DMS53 treated with DMSO at 0.1 percent for 48 hours (cell line): ENCODE measurements around the gene BRSK2.
"Not testable (repeated sequence)": the region's sequence is repeated elsewhere in the genome, so short reads cannot be mapped to it uniquely, and the experiment has no call there.

Experiments used
- DNase-seq: peaks from one replicate; lab custom pipeline; 2025; ENCODE audit not compliant: unreplicated experiment; lab: John Stamatoyannopoulos, UW

The BRSK2 gene

DNA sequence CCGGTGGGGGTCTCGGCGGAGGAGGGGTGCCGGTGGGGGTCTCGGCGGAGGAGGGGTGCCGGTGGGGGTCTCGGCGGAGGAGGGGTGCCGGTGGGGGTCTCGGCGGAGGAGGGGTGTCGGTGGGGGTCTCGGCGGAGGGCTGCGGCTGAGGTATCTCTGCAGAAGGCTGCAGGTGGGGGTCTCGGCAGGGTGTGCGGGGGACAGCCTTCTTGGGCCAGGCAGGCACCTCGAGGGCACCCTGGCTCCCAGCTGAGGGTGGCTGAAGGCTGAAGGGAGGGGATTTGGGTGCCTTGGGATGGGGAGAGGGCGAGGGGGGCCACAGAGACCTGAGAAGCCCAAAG is 45.7 kb downstream of the BRSK2 start:
- DNase-seq, result not testable (repeated sequence)

DNA sequence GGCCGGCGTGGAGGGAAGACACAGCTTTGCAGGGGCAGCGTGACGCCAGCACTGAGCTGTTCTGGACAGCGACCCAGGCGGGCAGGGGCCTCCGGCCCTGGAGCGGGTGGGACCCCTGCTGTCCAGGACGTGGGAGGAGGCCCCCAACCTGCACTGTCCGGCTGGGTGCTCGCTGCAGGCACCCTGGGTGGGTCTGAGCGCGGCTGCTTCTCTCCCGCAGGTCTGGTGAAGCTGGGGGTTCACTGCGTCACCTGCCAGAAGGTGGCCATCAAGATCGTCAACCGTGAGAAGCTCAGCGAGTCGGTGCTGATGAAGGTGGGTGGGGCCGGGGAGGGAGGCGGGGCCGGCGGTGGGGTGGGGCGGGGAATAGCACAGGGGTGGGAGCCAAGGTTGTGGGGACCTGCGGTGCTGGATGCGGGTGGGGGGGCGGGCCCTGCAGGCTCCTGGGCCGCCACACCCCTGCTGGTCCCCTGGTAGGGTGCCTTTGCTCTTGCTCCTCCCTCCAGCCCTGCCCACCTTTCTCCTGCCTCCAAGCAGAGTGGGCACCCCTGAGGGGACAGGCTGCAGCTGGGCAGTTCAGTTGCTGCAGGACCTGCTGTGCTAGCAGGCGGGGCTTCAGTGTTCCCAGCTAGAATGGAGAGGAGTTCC is 46.2 kb downstream of the BRSK2 start:
- DNase-seq, result no peak

DNA sequence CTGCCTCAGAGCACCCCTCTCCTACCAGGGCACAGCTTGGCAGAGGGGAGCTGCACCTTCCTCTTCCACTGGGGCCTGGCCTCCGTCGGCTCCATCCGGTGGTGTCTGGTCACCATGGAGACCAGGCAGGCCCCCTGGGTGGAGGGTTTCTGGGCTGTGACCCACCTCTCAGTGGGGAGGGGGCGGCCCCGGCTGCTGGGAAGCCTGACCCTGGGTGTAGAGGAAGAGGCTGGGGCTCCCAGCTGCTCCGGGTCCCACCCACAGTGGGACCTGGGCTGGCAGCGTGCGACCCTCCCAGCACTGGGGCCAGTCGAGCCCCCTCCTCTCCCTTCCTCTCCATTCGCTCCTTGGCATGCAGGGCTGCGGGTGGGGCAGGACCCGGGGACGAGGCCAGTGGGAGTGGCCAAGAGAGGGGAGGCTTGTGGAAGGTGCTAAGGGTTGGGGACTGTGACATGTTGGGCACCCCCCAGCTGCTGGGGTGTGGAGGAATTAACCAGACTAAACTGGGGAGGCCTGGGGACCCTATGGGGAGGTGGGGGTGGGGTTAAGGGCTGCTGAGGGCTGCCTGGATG is 46.8 kb downstream of the BRSK2 start:
- DNase-seq, result no peak

DNA sequence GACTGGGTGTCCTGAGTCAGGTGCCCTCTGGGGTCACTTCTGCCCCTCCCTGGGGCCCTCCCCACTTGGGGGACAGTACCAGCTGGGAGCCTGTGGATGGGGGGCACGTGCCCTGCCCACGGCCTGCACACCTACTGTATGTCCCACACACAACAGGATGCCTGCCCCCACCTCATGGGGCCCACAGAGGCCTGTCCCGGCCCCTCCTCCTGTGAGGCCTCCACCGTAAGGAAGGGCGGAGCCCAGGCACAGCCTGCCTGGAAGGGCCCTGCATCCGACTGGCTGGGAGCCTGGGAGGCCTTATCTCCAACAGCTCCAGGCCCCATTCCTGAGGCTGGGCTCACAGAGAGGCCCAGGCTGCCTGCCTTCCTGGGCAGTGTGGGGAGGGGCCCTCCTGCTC is 47.8 kb downstream of the BRSK2 start:
- DNase-seq, result no peak

DNA sequence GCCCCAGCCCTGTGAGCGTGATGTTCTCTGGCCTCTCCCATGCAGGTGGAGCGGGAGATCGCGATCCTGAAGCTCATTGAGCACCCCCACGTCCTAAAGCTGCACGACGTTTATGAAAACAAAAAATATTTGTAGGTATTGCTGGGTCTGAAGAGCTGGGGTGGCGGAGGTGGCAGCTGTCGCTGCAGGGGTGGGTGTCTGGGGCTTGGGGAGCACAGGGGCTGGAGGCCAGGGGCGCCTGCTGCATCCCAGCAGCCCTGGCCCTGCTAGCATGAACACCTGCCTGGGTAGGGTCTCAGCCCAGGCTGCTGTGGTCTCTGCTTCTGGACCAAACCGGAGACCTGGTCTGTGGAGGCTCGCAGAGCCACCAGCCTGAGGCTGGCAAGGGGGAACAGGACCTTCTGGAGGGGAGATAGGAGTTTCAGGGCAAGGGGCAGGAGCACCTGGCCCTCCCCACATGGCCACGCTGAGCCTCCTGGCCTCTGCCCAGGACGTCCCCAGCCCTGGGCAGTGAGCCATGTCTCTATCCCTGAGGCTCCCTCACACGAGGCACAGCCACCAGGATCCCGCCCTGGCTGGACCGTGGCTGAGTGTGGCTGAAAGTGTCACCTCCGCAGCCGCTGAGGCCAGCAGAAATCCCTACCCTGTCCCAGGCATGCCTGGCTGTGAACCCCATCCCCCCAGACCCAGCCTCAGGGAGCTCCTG is 48.7 kb downstream of the BRSK2 start:
- no peak for DNase-seq

DNA sequence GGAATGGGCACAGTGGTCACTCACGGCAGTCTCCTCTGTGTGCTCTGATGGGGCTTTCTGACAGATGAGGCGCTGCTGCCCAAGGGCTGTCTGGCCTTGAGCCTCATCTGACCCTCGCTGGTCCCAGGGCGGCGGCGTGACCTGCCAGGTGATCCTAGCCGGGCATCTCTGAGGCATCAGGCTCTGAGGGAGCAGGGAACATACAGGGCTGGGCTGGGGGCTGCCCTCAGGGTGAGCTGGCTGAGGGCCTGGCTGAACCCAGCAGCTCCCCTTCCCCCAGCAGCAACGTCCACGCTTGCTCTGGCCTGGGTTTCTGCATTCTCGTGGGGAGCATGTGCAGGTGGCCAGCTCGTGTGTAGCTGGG is 49.2 kb downstream of the BRSK2 start:
- DNase-seq, result no peak

DNA sequence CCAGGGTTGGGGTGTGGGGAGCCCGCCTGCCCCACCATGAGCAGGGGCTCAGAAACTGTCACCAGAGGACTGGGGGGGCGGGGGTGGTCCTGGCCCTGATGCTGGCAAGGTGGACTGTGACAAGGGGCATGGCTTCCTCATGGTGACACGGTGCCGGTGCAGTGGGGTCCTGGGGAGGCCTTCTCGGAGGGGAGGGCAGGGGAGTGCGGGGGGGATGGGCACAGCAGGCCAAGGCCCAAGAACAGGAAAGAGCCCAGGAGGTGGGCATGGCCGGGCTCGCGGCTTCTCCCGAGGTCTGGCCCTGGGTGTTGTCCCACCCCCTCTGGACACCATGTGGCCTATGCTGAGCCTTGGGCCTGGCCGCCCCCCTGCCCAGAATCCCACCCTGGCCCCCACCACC is 49.6 kb downstream of the BRSK2 start:
- DNase-seq, result no peak

DNA sequence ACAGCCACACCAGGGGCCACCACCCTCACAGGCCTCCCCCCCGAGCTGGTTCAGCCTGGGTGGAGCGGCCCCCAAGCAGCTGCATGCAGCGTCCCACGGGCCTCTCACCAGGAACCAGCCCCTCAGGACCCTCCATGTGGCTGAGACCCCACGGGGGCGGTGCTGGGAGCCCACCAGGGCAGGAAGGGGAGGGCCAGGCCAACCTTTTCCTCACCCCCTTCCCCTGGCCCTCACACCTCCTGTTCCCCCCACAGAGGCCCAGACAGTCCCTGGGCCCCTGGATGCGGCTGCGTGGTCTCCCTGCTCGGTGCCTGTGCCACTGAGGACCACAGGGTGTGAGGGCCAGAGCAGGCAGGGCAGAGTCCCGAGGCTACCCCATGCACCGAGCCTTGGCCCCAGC is 50.3 kb downstream of the BRSK2 start:
- DNase-seq, result no peak

DNA sequence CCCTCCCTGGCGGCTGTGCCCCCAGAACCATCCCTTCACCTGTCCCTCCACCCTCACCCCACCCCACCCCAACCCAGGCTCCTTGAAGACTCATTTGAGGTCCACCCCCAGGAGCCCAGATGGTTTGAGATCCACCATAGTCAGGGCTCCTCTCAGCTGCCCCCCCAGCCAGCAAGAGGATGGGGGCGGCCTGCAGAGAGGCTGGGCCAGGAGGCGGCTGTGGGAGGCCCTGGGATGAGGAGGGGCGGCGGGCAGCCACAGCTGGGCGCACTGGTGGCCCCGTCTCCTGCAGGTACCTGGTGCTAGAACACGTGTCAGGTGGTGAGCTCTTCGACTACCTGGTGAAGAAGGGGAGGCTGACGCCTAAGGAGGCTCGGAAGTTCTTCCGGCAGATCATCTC is 50.8 kb downstream of the BRSK2 start:
- DNase-seq, result no peak

DNA sequence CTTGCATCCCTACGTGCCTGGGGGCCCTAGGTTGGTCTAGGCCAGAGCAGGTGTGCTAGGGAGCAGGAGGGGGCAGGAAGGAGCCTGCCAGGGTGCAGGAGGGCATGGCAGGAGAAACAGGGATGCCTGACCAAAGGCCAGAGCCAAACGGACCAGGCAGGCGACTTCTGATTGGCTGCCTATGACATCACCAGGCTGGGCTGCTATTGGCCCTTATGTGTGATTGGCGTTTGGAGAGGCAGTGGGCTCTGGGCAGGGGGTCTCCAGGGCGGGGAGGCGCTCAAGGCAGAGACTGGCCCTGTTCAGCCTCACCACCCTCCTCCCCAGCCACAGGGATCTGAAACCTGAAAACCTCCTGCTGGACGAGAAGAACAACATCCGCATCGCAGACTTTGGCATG is 52.4 kb downstream of the BRSK2 start:
- no peak for DNase-seq

DNA sequence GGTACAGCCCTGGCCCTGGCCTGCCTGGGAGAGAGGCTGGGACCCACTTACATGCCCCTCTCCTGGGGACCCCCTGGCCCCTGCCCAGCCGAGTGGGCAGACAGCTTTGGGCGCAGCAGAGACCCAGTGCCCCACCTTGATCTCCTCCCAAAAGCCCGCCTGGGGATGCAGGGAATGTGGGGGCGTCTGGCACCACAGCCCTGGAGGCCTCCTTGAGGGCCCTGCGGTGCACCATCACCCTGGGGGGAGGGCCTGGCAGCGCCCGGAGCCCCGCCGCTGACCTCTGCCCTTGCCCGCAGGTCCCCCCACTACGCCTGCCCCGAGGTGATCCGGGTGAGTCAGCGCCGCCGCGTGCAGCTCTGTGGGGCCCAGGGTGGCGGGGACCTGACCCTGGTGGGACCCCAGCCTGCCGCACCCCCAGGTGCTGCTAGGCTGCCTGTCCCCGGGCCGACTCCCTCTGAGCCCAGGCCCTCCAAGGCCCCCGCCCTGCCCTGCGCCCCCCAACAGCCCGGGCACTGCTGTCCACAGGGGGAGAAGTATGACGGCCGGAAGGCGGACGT is 53.2 kb downstream of the BRSK2 start:
- no peak for DNase-seq

DNA sequence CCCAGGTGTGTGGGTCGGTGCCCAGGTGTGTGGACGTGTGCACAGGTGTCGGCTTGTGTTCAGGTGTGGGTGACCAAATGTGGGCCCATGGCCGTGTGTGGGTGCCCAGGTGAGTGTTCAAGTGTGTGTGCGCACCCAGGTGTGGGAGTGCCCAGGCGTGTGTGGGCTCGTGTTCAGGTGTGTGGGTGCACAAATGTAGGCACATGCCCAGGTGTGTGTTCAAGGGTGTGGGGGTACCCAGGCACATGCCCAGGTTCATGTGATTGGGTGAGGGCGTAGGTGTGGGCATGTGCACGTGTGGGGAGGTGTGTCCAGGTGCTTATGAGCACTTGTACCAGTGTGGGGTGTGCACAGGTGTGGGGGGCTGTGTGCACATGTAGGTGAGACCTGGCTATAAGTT is 54.0 kb downstream of the BRSK2 start:
- DNase-seq, result no peak

DNA sequence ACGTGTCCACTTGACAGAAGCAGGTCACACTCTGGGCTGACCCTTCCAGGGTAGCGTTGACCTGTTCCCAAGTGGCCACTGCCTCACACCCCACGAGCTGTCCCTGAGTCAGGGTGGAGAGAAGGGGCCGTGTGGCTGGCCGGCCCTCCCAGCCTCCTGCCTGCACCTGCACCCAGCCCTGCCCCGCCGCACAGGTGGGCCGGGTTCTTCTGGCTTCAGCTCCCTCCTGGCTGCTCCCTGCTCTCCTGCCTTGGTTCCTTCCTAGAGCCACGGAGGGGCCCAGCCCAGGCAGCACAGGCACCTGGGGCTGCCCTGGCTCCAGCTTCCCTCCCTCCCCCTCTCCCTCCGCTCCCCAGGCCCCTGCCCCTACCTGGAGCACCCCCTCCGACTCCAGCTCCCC is 54.6 kb downstream of the BRSK2 start:
- DNase-seq, result no peak

DNA sequence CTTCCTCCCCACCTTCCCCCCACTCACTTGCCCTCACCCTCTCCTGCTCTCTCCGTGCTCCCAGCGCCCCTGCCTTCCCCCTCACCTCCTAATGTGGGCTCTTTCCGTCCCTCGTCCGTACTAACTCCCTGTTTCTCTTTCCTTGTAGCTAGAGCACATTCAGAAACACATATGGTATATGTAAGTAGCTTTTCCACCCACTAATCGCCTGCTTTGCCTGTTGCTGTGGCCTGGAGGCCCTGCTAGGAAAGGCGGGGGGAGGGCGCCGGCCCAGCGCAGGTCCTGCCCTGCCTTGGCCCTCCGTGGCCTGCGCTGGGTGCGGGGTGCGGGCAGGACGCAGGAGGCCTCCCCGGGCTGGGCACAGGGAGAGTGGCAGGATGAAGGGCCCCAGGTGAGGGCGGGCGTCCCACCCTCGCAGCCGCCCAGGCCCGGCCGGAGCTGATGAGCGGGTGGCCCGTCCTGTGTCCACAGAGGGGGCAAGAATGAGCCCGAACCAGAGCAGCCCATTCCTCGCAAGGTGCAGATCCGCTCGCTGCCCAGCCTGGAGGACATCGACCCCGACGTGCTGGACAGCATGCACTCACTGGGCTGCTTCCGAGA is 55.2 kb downstream of the BRSK2 start:
- no peak for DNase-seq

DNA sequence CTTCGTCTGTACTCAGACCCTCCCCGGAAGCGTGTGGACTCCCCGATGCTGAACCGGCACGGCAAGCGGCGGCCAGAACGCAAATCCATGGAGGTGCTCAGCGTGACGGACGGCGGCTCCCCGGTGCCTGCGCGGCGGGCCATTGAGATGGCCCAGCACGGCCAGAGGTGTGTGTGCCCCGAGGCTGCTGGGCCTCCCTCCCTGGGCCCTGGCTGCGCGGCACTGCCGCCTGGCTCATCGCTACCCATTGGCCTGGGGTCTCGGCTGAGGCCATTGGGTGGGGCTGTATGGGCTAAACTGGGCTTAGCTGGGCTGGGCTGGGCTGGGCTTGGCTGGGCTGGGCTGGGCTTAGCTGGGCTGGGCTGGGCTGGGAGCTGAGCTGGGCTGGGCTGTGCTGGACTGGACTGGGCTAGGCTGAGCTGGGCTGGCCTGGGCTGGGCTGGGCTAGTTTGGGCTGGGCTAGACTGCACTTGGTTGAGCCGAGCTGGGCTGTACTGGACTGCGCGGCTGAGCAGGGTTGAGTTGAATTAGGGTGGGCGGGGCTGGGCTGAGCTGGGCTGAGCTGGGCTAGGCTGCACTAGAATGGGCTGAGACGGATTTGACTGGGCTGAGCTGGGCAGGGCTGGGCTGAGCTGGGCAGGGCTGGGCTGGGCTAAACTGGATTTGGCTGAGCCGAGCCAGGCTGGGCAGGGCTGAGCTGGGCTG is 56.2 kb downstream of the BRSK2 start:
- DNase-seq, result no peak

DNA sequence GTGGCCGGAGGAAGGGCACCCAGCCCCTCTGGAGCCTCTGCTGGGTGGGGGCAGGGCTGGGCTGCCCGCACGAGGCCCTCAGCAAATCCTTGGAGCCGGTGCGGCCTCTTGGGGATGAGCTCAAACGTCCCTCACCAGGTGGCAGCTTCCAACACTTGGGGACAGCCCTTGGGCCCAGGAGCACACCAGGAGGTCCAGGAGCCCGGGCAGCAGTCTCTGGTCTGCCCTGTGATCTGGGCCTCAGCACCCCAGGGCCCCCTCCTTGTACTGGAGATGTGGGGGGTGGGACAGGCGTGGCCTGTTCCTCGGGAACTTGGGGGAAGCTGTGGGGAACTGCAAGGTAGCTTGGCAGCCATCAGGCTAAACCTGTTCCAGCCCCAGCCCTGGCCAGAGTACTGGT is 56.9 kb downstream of the BRSK2 start:
- no peak for DNase-seq

DNA sequence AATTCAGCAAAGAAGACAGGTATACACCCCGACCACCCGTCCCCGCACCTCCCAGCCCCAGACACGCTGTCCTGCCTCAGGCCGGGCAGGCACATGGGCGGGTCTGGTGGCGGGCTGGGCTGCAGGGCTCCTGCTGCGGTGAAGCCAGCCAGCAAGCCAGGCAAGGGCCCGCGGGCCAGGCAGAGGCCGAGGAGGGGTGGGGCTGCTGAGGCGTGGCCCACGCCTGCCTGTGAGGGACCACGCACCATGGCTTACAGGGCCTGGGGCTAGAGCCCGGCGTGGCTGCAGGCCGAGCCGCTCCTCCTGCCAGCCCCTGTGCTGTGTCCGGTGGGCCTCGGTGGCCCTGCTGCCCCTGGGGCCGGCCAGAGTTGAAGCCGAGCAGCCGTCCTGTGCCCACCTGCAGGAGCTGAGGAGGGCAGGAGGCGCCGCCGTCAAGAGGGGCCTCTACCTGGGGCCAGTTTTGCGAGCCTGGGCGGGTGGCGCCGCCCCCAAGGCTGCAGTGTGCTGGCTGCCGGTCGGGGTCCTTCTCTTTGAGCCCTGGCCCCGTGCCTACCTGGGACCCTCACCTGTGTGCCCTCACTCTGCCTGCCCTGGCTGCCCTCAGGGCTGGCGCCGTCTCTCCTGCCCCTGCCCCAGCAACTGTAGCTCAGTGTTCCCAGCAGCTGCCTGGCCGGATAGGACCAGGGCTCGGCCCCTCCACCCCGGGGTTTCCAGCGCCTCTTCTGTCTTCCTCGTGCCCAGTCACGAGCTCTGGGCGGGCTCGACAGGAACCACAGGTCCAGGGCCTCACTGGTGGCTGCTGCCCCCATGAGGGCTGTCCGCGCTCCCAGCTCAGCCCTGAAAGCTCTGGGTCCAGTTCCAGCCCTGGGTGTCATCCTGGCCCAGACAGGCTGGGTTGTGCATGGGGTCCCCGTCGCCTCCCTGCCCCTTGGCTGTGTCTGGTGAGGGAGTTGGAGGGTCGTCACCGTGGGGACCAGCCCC is 58.4 kb downstream of the BRSK2 start:
- no peak for DNase-seq

DNA sequence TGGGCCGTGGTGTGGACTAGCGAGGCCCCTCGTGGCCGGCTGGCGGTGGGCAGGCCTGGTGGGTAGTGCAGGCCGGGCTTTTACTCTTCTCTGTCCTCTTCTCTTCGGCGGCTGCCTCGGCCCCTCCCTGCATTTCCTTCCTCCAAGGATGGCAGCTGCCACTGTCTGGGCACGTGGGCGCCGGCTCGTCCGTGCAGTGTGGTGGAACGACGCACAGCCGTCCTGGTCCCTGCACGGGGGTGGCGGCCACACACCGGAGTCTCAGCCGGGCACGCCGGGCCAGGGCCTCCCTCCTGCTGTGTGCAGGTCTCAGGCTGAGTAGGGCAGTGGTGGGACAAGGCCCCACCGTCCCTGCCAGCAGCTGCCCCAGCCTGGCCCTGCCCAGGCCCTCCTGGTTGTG is 59.1 kb downstream of the BRSK2 start:
- DNase-seq, result no peak

DNA sequence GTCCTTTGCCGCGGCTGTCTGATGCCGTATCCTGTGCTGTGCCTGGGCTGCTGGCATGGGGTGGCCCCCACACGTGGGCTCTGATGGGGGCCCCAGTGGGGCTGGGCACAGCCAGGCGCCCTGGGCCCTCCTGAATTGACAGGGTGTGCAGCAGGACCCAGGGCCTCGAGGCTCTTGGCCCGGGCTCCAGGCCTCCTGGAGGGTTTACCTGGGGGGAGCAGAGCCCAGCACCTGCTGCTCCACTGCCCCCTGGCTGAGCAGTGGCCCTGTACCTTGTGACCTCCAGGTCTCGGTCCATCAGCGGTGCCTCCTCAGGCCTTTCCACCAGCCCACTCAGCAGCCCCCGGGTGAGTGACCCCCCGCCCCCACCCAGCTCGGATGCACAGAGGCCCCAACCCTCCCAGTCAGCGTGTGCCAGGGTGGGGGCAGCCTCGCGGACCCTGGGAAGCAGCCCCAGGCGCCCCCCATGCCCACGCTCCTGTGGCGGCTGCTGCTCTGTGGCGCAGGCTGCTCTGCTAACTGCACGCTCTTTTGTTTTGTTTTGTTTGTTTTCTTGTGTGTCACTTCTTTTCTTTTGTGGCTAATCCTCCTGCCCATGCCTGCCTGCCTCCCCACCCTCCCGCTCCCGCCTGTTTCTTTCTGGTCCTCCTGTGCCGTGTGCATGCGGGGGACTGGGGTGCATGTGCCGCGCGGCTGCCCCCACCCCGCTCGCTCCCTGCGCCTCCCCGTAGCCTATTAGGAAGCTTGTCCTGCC is 59.9 kb downstream of the BRSK2 start:
- DNase-seq, result no peak
